ENCODE results near the gene ATMIN.

The ATMIN gene

GRCh38 chr16:80997139-80997798 lies 38.4 kb upstream of the ATMIN start:
- Histone ChIP-seq H3K9ac (ENCODE audit: low read length) (peak overlapping the region; percentile 53; the same call in 1 of the 2 replicates), H3K9me2 (ENCODE audit: low read depth, low read length) (no peaks in the 10 kb centered on the region), H3K4me3 (ENCODE audit: low read depth, low read length, poor library complexity, severe bottlenecking) (peak overlapping the region; percentile 48), H4K20me1 (ENCODE audit: insufficient read depth, low read length) (no peaks in the 10 kb centered on the region), H2AFZ (ENCODE audit: low read length) (no peak overlapping the region), H3K4me1 (ENCODE audit: insufficient read depth, low read length, severe bottlenecking) (peaks cover 21% of the 10 kb centered on the region), H3K36me3 (ENCODE audit: insufficient read depth, low read length) (peaks cover 4% of the 10 kb centered on the region; the same call in 1 of the 2 replicates), H3K27ac (ENCODE audit: low read depth, low read length, poor library complexity, severe bottlenecking) (peak overlapping the region; percentile 24), H3K9me3 (ENCODE audit: low read length) (no peaks in the 10 kb centered on the region), H3F3A (ENCODE audit: insufficient read depth, low read length) (no peaks in the 10 kb centered on the region), H3K4me2 (ENCODE audit: low read length) (peak overlapping the region; percentile 65), H3K27me3 (ENCODE audit: insufficient read depth, low read length) (no peaks in the 10 kb centered on the region), H3K79me2 (ENCODE audit: insufficient read depth, low read length) (peaks cover 62% of the 10 kb centered on the region)
- TF ChIP-seq EZH2 (IDR thresholded peaks at IDR 0.05; ENCODE audit: borderline replicate concordance, low read length): no peak
- TF ChIP-seq, protein P1, sequence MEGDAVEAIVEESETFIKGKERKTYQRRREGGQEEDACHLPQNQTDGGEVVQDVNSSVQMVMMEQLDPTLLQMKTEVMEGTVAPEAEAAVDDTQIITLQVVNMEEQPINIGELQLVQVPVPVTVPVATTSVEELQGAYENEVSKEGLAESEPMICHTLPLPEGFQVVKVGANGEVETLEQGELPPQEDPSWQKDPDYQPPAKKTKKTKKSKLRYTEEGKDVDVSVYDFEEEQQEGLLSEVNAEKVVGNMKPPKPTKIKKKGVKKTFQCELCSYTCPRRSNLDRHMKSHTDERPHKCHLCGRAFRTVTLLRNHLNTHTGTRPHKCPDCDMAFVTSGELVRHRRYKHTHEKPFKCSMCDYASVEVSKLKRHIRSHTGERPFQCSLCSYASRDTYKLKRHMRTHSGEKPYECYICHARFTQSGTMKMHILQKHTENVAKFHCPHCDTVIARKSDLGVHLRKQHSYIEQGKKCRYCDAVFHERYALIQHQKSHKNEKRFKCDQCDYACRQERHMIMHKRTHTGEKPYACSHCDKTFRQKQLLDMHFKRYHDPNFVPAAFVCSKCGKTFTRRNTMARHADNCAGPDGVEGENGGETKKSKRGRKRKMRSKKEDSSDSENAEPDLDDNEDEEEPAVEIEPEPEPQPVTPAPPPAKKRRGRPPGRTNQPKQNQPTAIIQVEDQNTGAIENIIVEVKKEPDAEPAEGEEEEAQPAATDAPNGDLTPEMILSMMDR (IDR thresholded peaks at IDR 0.05; ENCODE audit: low read length): no peak

- Histone ChIP-seq H3K9ac (ENCODE audit: low read length) (peak overlapping the region; percentile 53; the same call in 1 of the 2 replicates), H3K9me2 (ENCODE audit: low read depth, low read length) (no peaks in the 10 kb centered on the region), H3K9me3 (ENCODE audit: low read length) (no peaks in the 10 kb centered on the region), H3K79me2 (ENCODE audit: insufficient read depth, low read length) (peaks cover 68% of the 10 kb centered on the region), H2AFZ (ENCODE audit: low read length) (no peak overlapping the region), H3K36me3 (ENCODE audit: insufficient read depth, low read length) (peaks cover 4% of the 10 kb centered on the region; the same call in 1 of the 2 replicates), H3K27me3 (ENCODE audit: insufficient read depth, low read length) (no peaks in the 10 kb centered on the region), H3K4me2 (ENCODE audit: low read length) (peak overlapping the region; percentile 65), H3K4me1 (ENCODE audit: insufficient read depth, low read length, severe bottlenecking) (peaks cover 21% of the 10 kb centered on the region), H3F3A (ENCODE audit: insufficient read depth, low read length) (no peaks in the 10 kb centered on the region), H4K20me1 (ENCODE audit: insufficient read depth, low read length) (no peaks in the 10 kb centered on the region), H3K4me3 (ENCODE audit: low read depth, low read length, poor library complexity, severe bottlenecking) (no peak overlapping the region), H3K27ac (ENCODE audit: low read depth, low read length, poor library complexity, severe bottlenecking) (peak overlapping the region; percentile 24)
- TF ChIP-seq, protein P1 (IDR thresholded peaks at IDR 0.05; ENCODE audit: low read length): no peak
- no peak for TF ChIP-seq EZH2 (IDR thresholded peaks at IDR 0.05; ENCODE audit: borderline replicate concordance, low read length)
These were observed 37.5 kb upstream of the ATMIN start for GRCh38 chr16:80997964-80998620.

DNA sequence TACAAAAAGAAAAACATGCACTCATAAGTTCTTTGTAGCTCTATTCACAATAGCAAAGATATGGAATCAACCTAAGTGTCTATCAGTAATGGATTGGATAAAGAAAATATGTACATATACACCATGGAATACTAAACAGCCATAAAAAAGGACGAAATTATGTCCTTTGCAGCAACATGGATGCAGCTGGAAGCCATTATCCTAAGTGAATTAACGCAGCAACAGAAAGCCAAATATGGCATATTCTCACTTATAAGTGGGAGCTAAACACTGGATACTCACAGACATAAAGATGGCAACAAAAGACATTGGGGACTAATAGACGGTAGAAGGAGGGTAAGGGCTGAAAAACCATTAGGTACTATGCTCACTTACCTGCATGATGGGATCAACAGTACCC lies 34.8 kb upstream of the ATMIN start:
- no peak for TF ChIP-seq EZH2 (IDR thresholded peaks at IDR 0.05; ENCODE audit: borderline replicate concordance, low read length)
- TF ChIP-seq, protein P1 (IDR thresholded peaks at IDR 0.05; ENCODE audit: low read length): no peak
- Histone ChIP-seq H3K9me2 (ENCODE audit: low read depth, low read length) (no peaks in the 10 kb centered on the region), H3K27ac (ENCODE audit: low read depth, low read length, poor library complexity, severe bottlenecking) (no peak overlapping the region), H3K4me3 (ENCODE audit: low read depth, low read length, poor library complexity, severe bottlenecking) (no peak overlapping the region), H3K4me1 (ENCODE audit: insufficient read depth, low read length, severe bottlenecking) (peaks cover 40% of the 10 kb centered on the region), H3K9ac (ENCODE audit: low read length) (no peak overlapping the region), H2AFZ (ENCODE audit: low read length) (no peak overlapping the region), H3K27me3 (ENCODE audit: insufficient read depth, low read length) (no peaks in the 10 kb centered on the region), H3F3A (ENCODE audit: insufficient read depth, low read length) (no peaks in the 10 kb centered on the region), H4K20me1 (ENCODE audit: insufficient read depth, low read length) (no peaks in the 10 kb centered on the region), H3K79me2 (ENCODE audit: insufficient read depth, low read length) (peaks cover 85% of the 10 kb centered on the region), H3K4me2 (ENCODE audit: low read length) (no peak overlapping the region), H3K9me3 (ENCODE audit: low read length) (no peaks in the 10 kb centered on the region), H3K36me3 (ENCODE audit: insufficient read depth, low read length) (no peaks in the 10 kb centered on the region)

All from OCI-LY1 (cell line).